GM10248 (cell line): Measurements from ENCODE around the gene ZMYND10.

Experiments
- CTCF ChIA-PET: fragments of 300-600 bp; sonication (Branson Sonifier 250); formaldehyde crosslinking; extraction: SDS; loops from one replicate; lab custom pipeline; 2021; ENCODE audit warnings: antibody characterized with exemption; lab: Yijun Ruan, JAX
- POLR2A ChIA-PET: fragments of 350-650 bp; sonication (Branson Sonifier 250); formaldehyde crosslinking; extraction: SDS; loops from one replicate; lab custom pipeline; 2020; ENCODE audit warnings: antibody characterized with exemption; lab: Yijun Ruan, JAX
- DNase-seq: peaks from one replicate; pipeline ENCODE4 v3.0.0; 2012; ENCODE audit errors: extremely low spot score
- CTCF ChIP-seq: IDR thresholded peaks from 2 replicates; pipeline ENCODE4 v1.5.1; 2012; ENCODE audit warnings: mild to moderate bottlenecking, low read depth; ENCODE audit errors: extremely low read depth, missing control alignments, control extremely low read depth

The ZMYND10 gene

GRCh38 chr3:50351323-50351697, 5.8 kb upstream of the ZMYND10 start:
- ChIA-PET POLR2A (interaction anchor here (1.7 to 3.1 kb wide), 2 partner anchors 11 to 14 kb away, joined by 7 to 24 read pairs; partner anchors contain the start of gene RASSF1), CTCF (interaction anchor here (2.1 to 8.4 kb wide), 4 partner anchors 10 to 265 kb away, joined by 4 to 70 read pairs (median 32); partner anchors contain the start of gene RASSF1)
- no peak for DNase-seq
- no peak for TF ChIP-seq CTCF

- POLR2A ChIA-PET = interaction anchor here (0.8 to 3.1 kb wide), 4 partner anchors 9 to 23 kb away, joined by 3 to 24 read pairs (median 6); partner anchors contain the start of genes RASSF1 and TUSC2
- CTCF ChIA-PET = interaction anchor here (1.5 to 8.4 kb wide), 8 partner anchors 11 to 265 kb away, joined by 4 to 70 read pairs (median 10); partner anchors contain the start of gene RASSF1
- peak; percentile 97 for DNase-seq
- TF ChIP-seq CTCF = no peak
Measured at GRCh38 chr3:50350527-50351322, 5.2 kb upstream of the ZMYND10 start, which contains the start of the genes CYB561D2 and NPRL2. TSS of gene CYB561D2 (plus strand) at chr3:50350862. CDS start at chr3:50351434, 572 bp downstream. TSS of gene NPRL2 (minus strand) at chr3:50350775. CDS start at chr3:50350652, 123 bp downstream.

GRCh38 chr3:50350213-50350526, 4.6 kb upstream of the ZMYND10 start:
- no peak for TF ChIP-seq CTCF
- no peak for DNase-seq
- ChIA-PET POLR2A (interaction anchor here (0.8 to 3.1 kb wide), 4 partner anchors 10 to 22 kb away, joined by 3 to 24 read pairs (median 6); partner anchors contain the start of genes RASSF1 and TUSC2), CTCF (interaction anchor here (1.5 to 8.4 kb wide), 8 partner anchors 11 to 266 kb away, joined by 4 to 70 read pairs (median 10); partner anchors contain the start of gene RASSF1)

GRCh38 chr3:50347187-50347813, 1.8 kb upstream of the ZMYND10 start:
- POLR2A ChIA-PET = interaction anchor here (0.6 to 1.2 kb wide), 2 partner anchors 10 to 221 kb away, joined by 4 to 5 read pairs; no protein-coding TSS in a partner anchor

GRCh38 chr3:50345008-50345407, 524 bp downstream of the ZMYND10 start:
- POLR2A ChIA-PET = no interaction called here
- DNase-seq = no peak
- CTCF ChIA-PET = interaction anchor here (0.9 to 8.4 kb wide), 5 partner anchors 10 to 204 kb away, joined by 3 to 70 read pairs (median 6); no protein-coding TSS in a partner anchor
- TF ChIP-seq CTCF = no peak

More at GRCh38 chr3:50347187-50347813, 1.8 kb upstream of the ZMYND10 start:
- CTCF ChIA-PET = interaction anchor here (1.0 to 8.4 kb wide), 15 partner anchors 9 to 266 kb away, joined by 3 to 70 read pairs (median 5); partner anchors contain the start of genes CISH, HYAL3, NAA80 and RASSF1
- TF ChIP-seq CTCF = peak; percentile 56
- peak; percentile 63 for DNase-seq
